ENCODE results near the gene RTKN2.

Gene RTKN2

DNA sequence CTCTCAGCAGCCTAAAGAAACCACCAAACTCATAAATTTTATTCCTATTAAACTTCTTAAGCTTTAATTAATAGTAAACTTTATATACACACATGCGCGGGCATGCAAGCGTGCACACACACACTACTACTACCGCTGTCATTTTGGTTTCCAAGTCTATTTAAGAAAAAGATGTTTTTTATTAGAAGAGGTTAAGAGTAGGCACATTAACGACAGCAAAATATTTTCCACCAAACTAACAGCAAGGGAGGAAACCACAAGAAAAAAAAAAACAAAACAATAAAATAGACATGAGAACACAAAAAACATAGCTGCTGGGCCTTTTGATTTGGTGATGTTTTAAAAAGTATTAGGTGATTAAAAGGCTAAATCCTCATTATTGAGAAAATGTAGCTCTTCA, 28.6 kb downstream of the RTKN2 start:
- no peak for DNase-seq (ENCODE audit: low read depth, low spot score)
- in situ Hi-C loops (cut with HindIII; ENCODE audit: low sequenced_read_pairs), result no loop called here
- TF ChIP-seq, protein P1, sequence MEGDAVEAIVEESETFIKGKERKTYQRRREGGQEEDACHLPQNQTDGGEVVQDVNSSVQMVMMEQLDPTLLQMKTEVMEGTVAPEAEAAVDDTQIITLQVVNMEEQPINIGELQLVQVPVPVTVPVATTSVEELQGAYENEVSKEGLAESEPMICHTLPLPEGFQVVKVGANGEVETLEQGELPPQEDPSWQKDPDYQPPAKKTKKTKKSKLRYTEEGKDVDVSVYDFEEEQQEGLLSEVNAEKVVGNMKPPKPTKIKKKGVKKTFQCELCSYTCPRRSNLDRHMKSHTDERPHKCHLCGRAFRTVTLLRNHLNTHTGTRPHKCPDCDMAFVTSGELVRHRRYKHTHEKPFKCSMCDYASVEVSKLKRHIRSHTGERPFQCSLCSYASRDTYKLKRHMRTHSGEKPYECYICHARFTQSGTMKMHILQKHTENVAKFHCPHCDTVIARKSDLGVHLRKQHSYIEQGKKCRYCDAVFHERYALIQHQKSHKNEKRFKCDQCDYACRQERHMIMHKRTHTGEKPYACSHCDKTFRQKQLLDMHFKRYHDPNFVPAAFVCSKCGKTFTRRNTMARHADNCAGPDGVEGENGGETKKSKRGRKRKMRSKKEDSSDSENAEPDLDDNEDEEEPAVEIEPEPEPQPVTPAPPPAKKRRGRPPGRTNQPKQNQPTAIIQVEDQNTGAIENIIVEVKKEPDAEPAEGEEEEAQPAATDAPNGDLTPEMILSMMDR (IDR thresholded peaks at IDR 0.05; ENCODE audit: low read depth, low read length), result no peak
- H3K4me3 ChIP-seq (ENCODE audit: low read depth, low read length), result no peak overlapping the region

DNA sequence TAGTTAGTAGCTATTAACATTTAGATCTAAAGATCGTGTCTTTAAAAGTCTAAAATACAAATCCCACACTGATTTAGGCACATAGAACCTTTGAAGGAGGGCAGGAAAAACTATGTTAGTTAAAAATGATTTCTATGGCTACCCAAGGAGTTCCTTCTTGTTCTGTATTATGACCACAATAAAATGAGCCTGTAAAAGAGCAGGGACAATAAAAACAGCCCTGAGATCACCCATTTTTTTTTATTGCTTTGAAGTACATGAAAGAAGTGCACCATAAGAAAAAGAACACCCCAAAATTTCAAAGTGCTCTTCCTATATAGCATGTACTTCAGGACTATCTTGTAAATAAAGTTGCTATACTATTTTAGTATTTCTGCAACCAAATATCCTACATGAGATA, 29.8 kb downstream of the RTKN2 start:
- no peak overlapping the region for H3K4me3 ChIP-seq (ENCODE audit: low read depth, low read length)
- DNase-seq (ENCODE audit: low read depth, low spot score), result no peak
- TF ChIP-seq, protein P1 (IDR thresholded peaks at IDR 0.05; ENCODE audit: low read depth, low read length), result no peak
- in situ Hi-C loops (cut with HindIII; ENCODE audit: low sequenced_read_pairs), result no loop called here

DNA sequence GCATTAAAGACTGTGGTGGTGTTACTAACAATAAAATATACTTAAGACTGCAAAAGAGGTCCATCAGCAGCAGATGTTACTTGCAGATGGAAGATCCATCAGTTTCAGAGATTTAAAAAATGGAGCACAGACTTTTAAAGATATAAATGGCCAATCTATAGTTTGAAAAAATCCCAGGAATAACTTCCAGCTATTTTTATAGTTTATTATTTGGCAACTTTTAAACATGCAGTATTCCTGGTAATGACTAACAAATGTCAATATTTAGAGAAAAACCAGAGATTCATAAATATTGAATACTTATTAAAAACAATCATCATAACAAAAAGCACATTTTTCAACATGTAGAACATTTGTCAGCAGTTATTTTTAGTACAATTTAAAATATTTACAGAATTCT, 30.7 kb downstream of the RTKN2 start:
- no peak for DNase-seq (ENCODE audit: low read depth, low spot score)
- no peak overlapping the region for H3K4me3 ChIP-seq (ENCODE audit: low read depth, low read length)
- in situ Hi-C loops (cut with HindIII; ENCODE audit: low sequenced_read_pairs), result no loop called here
- TF ChIP-seq, protein P1 (IDR thresholded peaks at IDR 0.05; ENCODE audit: low read depth, low read length), result no peak

DNA sequence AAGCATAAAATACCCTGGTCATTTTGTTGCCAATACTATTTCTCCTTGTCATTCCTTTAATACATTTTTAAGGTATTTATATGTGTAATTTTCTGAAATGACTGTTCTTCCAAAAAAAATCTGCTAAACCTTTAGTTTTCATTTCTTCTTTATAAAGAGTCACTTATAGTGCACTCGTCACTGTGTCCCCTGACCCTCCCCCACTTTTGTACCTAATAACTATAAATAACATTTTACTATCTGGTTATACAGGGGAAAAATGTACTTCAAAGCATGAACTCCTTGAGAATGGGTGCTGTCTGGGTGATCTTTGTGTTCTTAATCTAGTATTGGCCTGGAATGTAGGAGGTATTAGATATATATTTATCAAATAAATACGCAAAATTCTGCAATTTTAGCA, 31.1 kb downstream of the RTKN2 start:
- in situ Hi-C loops (cut with HindIII; ENCODE audit: low sequenced_read_pairs), result no loop called here
- TF ChIP-seq, protein P1 (IDR thresholded peaks at IDR 0.05; ENCODE audit: low read depth, low read length), result no peak

DNA sequence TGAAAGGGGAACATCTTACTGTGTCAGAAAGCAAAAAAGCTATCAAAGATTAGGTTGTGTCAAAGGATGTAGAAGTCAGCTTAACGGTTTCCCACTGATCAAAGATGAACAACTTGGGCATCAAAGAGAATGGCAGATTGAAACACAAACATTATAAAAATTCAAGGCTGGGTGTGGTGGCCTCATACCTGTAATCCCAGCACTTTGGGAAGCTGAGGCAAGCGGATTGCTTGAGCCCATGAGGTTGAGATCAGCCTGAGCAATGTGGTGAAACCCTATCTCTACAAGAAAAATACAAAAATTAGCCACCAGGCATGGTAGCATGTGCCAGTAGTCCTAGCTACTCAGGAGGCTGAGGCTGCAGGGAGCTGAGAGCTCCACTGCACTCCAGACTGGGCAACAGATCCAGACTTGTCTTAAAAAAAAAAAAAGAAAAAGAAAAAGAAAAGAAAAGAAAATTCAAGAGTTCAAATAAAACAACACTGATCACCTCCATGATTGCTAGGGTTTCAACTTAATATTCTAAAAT, 34.5 kb downstream of the RTKN2 start:
- H3K4me3 ChIP-seq (ENCODE audit: low read depth, low read length), result no peak overlapping the region
- no peak for DNase-seq (ENCODE audit: low read depth, low spot score)
- in situ Hi-C loops (cut with HindIII; ENCODE audit: low sequenced_read_pairs), result no loop called here
- TF ChIP-seq, protein P1 (IDR thresholded peaks at IDR 0.05; ENCODE audit: low read depth, low read length), result no peak

More for the DNA sequence above, 31.1 kb downstream of the RTKN2 start:
- no peak overlapping the region for H3K4me3 ChIP-seq (ENCODE audit: low read depth, low read length)
- DNase-seq (ENCODE audit: low read depth, low spot score), result no peak

DNA sequence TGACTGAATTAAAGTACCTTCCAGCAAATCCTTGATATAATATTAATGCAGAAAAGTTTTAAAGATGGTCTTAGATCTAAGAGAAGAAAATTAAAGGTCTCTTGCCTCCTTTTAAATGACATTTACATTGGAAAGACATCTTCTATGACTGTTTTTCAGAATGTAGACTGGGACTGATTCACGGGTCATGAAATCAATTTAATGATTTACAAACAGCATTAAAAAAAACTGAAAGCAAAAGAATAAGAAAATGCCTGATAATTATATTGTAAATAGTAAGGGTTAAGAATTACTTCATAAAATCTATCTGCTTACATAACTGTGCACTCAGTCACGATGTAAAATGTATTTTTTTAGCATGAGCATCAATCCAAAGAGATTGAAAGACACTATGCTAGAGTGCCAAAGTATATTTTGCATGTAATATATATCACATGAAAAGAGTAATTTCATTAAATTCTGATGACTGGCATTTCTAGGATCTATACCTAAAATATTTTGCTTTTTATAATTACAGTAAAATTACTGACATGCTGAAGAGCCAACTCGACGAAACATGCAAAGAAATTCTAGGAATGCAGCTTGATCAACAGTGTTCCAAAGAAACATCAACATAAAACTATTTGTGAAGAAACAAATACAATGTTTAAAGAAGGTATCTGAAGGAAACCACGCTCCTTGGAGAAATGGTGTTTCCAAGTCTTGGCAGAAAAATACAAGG, 35.1 kb downstream of the RTKN2 start:
- no peak overlapping the region for H3K4me3 ChIP-seq (ENCODE audit: low read depth, low read length)
- in situ Hi-C loops (cut with HindIII; ENCODE audit: low sequenced_read_pairs), result no loop called here
- TF ChIP-seq, protein P1 (IDR thresholded peaks at IDR 0.05; ENCODE audit: low read depth, low read length), result no peak
- DNase-seq (ENCODE audit: low read depth, low spot score), result no peak
